ENCODE data around the gene ACY1. TPM values are rescaled to one million over a fixed set of nuclear protein-coding genes. Genes with fewer than 3 reads are reported as not detected.

Gene ACY1
- total RNA-seq, 1 experiment from 2014 or later, result 164 TPM

DNA sequence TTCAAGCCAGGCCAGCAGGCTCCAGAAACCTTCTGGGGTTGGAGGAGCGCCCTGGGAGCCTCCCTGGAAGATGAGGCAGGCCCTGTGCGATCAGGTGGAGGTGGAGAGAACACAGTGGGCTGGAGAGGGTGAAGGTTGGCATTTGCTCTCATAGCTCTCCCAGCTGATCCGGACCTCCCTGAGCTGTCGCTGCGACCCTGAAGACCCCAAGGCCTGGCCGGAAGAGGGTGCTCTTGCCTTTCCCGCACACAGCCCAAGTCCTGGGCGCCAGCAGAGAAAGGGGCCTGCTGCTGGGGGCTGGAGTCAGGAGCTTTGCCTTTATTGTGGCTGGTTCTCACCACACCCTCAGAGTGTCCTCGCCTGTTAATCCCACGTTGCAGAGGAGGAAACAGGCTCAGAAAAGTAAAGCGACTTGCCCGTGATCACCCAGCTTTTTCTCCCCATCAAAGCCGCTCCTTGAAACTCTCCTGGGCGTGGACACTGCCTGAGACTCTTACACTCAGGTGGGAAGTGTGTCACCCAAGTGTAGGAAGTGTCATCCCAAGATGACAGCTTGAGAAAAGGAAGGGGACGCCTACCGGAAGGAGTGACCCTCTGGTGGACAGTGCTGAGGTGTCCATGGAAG, 20.9 kb downstream of the ACY1 start:
- ChIA-PET CTCF (interaction anchor here (0.5 to 8.6 kb wide), 14 partner anchors 7 to 639 kb away, joined by 3 to 230 read pairs (median 4); partner anchors contain the start of genes DUSP7, PARP3 and RRP9), POLR2A (interaction anchor here (0.6 to 4.9 kb wide), 6 partner anchors 42 to 146 kb away, joined by 3 to 34 read pairs (median 3); no protein-coding TSS in a partner anchor)
- Mint-ChIP-seq H3K4me3 (ENCODE audit: unreplicated experiment) (no peak overlapping the region), H3K4me1 (ENCODE audit: insufficient read depth, unreplicated experiment) (no peaks in the 10 kb centered on the region), H3K9me3 (ENCODE audit: unreplicated experiment) (no peaks in the 10 kb centered on the region), H3K36me3 (ENCODE audit: insufficient read depth, unreplicated experiment) (no peaks in the 10 kb centered on the region), H3K27ac (ENCODE audit: low read depth, unreplicated experiment) (no peak overlapping the region), H3K27me3 (ENCODE audit: insufficient read depth, unreplicated experiment) (no peaks in the 10 kb centered on the region)
- DNase-seq (ENCODE audit: unreplicated experiment), result no peak
- intact Hi-C loops (cut with micrococcal nuclease), result loop anchor here (5.0 to 10.0 kb wide), 2 partner anchors 211 to 333 kb away; no protein-coding TSS in a partner anchor
- no TSS peak for BruUV-seq (replicated peaks)
- TF ChIP-seq, protein P1, sequence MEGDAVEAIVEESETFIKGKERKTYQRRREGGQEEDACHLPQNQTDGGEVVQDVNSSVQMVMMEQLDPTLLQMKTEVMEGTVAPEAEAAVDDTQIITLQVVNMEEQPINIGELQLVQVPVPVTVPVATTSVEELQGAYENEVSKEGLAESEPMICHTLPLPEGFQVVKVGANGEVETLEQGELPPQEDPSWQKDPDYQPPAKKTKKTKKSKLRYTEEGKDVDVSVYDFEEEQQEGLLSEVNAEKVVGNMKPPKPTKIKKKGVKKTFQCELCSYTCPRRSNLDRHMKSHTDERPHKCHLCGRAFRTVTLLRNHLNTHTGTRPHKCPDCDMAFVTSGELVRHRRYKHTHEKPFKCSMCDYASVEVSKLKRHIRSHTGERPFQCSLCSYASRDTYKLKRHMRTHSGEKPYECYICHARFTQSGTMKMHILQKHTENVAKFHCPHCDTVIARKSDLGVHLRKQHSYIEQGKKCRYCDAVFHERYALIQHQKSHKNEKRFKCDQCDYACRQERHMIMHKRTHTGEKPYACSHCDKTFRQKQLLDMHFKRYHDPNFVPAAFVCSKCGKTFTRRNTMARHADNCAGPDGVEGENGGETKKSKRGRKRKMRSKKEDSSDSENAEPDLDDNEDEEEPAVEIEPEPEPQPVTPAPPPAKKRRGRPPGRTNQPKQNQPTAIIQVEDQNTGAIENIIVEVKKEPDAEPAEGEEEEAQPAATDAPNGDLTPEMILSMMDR (IDR thresholded peaks at IDR 0.05; ENCODE audit: unreplicated experiment), result no peak

DNA sequence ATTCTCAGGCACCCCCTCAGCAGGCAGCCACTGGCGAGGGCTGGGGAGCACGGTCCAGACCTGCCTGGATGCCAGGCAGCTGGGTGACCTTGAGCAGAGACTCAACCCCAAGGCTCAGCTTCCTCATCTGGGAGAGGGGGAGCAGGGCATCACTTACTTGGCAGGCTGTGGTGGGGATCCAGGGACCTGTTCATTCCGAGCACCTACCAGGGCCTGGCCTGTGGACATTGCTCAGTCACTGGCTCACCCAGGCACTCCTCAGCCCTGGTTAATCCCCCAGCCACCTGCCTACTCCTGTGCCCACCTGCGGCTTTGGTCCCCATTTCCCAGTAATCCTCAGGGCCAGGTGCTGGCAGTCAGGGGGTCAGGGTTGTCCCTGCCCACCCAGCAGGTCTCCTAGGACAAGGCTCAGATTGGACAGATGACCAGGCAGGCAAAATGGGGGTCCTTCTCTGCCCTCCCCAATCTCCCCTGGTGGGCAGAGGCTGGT, 21.6 kb downstream of the ACY1 start:
- Mint-ChIP-seq H3K4me3 (ENCODE audit: unreplicated experiment) (no peak overlapping the region), H3K9me3 (ENCODE audit: unreplicated experiment) (peaks cover under 1% of the 10 kb centered on the region), H3K27ac (ENCODE audit: low read depth, unreplicated experiment) (no peak overlapping the region)

DNA sequence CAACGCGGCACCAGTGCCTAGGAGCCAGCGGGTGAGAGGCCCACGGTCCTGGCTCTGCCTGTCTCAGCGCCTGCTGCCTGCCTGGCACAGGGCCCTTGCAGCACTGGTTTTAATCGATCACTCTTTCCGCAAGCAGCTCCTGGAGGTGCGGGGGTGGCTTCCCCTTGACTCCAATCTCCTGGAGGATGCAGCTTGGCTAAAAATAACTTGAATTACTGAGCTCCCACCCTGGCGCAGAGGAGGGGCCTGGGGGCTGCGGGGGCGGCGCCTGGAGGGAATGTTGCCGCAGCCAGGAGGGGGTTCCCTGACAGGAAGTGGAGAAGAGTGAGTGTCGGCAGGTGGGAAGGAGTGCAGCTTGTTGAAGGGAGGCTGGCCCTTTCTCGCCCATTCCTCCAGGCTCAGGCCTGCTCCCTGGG, 22.2 kb downstream of the ACY1 start:
- Mint-ChIP-seq H3K4me3 (ENCODE audit: unreplicated experiment) (no peak overlapping the region), H3K27me3 (ENCODE audit: insufficient read depth, unreplicated experiment) (no peaks in the 10 kb centered on the region), H3K4me1 (ENCODE audit: insufficient read depth, unreplicated experiment) (no peaks in the 10 kb centered on the region), H3K36me3 (ENCODE audit: insufficient read depth, unreplicated experiment) (no peaks in the 10 kb centered on the region), H3K27ac (ENCODE audit: low read depth, unreplicated experiment) (no peak overlapping the region), H3K9me3 (ENCODE audit: unreplicated experiment) (peaks cover 7% of the 10 kb centered on the region)
- intact Hi-C loops (cut with micrococcal nuclease), result loop anchor here (10.0 kb wide), 1 partner anchor 209 kb away; no protein-coding TSS in a partner anchor
- ChIA-PET CTCF (interaction anchor here (6.4 to 8.6 kb wide), 3 partner anchors 50 to 136 kb away, joined by 71 to 230 read pairs (median 116); partner anchors contain the start of gene DUSP7), POLR2A (interaction anchor here (0.7 kb wide), 1 partner anchor 23 kb away, joined by 3 read pairs; no protein-coding TSS in a partner anchor)
- BruUV-seq (replicated peaks), result no TSS peak
- no peak for DNase-seq (ENCODE audit: unreplicated experiment)
- TF ChIP-seq, protein P1 (IDR thresholded peaks at IDR 0.05; ENCODE audit: unreplicated experiment), result no peak

More for the DNA sequence above, 21.6 kb downstream of the ACY1 start:
- TF ChIP-seq, protein P1 (IDR thresholded peaks at IDR 0.05; ENCODE audit: unreplicated experiment), result no peak
- no peaks in the 10 kb centered on the region for H3K27me3 Mint-ChIP-seq (ENCODE audit: insufficient read depth, unreplicated experiment)
- ChIA-PET CTCF (interaction anchor here (0.5 to 8.6 kb wide), 6 partner anchors 42 to 638 kb away, joined by 3 to 230 read pairs (median 40); partner anchors contain the start of gene DUSP7), POLR2A (interaction anchor here (0.7 to 4.9 kb wide), 3 partner anchors 22 to 48 kb away, joined by 3 to 34 read pairs (median 4); no protein-coding TSS in a partner anchor)
- intact Hi-C loops (cut with micrococcal nuclease), result loop anchor here (5.0 to 10.0 kb wide), 2 partner anchors 210 to 332 kb away; no protein-coding TSS in a partner anchor
- BruUV-seq (replicated peaks), result no TSS peak
- no peaks in the 10 kb centered on the region for H3K36me3 Mint-ChIP-seq (ENCODE audit: insufficient read depth, unreplicated experiment)
- DNase-seq (ENCODE audit: unreplicated experiment), result no peak
- H3K4me1 Mint-ChIP-seq (ENCODE audit: insufficient read depth, unreplicated experiment), result no peaks in the 10 kb centered on the region

Data from MCF 10A (cell line).